Measurements from ENCODE around the gene EGR1. TPM values are rescaled to one million over a fixed set of nuclear protein-coding genes. Genes with fewer than 3 reads are reported as not detected.
"Not testable (repeated sequence)": the region's sequence is repeated elsewhere in the genome, so short reads cannot be mapped to it uniquely, and the experiment has no call there.

The EGR1 gene
- total RNA-seq, 1 donor from 2014 or later, result 64.4 TPM

DNA sequence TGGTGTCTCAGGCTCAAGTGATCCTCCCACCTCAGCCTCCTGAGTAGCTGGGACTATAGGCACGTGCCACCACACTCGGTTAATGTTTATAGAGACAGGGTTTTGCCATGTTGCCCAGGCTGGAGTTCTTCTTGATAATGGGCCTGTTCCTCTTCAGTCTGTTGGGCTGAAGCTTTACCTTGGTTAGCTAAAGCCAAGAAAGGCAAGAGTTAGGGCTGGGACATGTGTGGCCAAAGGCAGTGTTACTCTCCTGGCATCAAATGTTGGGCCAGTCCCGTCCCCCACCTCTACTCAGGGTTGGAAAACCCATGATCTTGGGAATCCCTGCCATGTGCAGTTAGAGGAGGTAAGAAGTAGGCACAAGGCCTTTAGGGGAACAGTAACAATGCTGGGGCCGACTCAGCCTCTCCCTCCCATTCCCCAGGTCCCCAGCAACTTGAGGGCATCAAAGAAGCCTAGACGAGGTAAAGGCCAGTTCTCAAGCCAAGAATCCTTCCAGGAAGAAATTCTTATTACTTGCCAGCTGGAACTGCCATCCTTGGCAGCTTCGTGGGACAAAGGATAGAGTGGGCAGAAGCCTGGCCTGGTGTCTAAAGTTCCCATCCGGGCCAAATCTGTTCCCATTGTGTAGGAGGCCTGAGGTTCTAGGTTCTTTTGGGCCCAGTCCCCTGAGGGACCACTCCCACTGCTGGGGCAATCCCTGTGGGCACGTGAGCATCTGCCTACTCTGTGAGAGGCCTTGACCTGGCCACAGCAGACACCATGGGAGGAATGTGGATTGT is 4.5 kb downstream of the EGR1 start:
- Mint-ChIP-seq H3K4me3 (peak overlapping the region; percentile 55), H3K27ac (peak overlapping the region; percentile 97), H3K27me3 (peaks cover 46% of the 10 kb centered on the region)

DNA sequence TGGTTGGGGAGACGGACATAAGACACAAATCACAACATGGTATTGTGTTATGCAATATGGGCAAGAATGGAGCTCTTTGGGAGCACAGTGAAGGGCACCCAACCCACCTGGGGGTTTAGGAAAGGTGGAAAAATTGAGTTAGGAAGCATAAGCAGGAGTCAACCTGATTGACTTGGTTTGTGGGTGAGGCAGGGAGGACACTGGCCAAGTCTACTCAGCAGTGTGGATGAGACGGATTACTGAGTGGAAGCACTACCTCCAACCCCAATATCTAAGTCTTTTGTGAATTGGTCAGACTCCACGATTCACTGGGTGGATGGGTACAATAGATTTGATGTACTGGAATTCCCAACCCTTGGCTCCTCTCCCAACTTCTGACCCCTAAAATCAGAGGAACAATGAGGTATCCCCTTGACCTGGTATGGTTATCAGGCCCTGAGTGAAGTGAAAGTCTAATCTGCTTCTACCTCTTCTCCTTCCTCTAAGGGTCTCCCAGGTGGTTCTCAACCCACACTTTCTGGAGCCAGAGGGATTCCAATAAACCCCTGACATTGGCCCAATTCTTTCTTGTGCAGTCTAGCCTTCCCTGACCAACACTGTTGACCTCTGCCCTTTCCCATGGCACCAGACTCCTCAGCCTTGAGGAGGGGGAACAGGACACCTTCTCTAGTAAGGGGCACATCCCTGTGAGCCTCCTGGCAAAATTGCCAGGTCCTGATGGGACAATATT is 5.2 kb downstream of the EGR1 start:
- H3K4me3 Mint-ChIP-seq, result peak overlapping the region; percentile 55
- peaks cover 46% of the 10 kb centered on the region for H3K27me3 Mint-ChIP-seq
- H3K9me3 Mint-ChIP-seq, result no peaks in the 10 kb centered on the region
- H3K36me3 Mint-ChIP-seq, result peaks cover 25% of the 10 kb centered on the region
- TF ChIP-seq, protein P1, sequence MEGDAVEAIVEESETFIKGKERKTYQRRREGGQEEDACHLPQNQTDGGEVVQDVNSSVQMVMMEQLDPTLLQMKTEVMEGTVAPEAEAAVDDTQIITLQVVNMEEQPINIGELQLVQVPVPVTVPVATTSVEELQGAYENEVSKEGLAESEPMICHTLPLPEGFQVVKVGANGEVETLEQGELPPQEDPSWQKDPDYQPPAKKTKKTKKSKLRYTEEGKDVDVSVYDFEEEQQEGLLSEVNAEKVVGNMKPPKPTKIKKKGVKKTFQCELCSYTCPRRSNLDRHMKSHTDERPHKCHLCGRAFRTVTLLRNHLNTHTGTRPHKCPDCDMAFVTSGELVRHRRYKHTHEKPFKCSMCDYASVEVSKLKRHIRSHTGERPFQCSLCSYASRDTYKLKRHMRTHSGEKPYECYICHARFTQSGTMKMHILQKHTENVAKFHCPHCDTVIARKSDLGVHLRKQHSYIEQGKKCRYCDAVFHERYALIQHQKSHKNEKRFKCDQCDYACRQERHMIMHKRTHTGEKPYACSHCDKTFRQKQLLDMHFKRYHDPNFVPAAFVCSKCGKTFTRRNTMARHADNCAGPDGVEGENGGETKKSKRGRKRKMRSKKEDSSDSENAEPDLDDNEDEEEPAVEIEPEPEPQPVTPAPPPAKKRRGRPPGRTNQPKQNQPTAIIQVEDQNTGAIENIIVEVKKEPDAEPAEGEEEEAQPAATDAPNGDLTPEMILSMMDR (conservative IDR thresholded peaks at IDR 0.05), result no peak
- H3K4me1 Mint-ChIP-seq (ENCODE audit: unreplicated experiment), result peaks cover 25% of the 10 kb centered on the region
- H3K27ac Mint-ChIP-seq, result peak overlapping the region; percentile 97
- DNase-seq (ENCODE audit: extremely low spot score, unreplicated experiment), result no peak

More for the DNA sequence above, 4.5 kb downstream of the EGR1 start:
- no peak for DNase-seq (ENCODE audit: extremely low spot score, unreplicated experiment)
- Mint-ChIP-seq H3K4me1 (ENCODE audit: unreplicated experiment) (peaks cover 25% of the 10 kb centered on the region), H3K9me3 (no peaks in the 10 kb centered on the region), H3K36me3 (peaks cover 25% of the 10 kb centered on the region)
- TF ChIP-seq, protein P1 (conservative IDR thresholded peaks at IDR 0.05), result no peak

DNA sequence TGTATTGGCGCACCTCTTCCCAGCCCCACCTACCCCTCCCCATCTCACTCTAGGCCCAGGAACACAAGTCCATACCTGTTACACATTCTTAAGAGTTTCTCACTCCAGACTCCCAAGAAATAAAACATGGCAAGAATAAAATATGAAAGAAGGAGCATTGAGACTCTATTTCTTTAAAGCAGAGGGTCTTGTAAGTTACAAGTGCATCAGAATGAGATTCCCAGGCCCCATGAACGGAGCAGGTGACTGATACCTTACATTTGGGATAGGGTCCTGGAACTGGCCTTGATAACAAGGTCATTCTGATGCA is 5.7 kb downstream of the EGR1 start:
- DNase-seq (ENCODE audit: extremely low spot score, unreplicated experiment), result no peak
- peak overlapping the region; percentile 55 for H3K4me3 Mint-ChIP-seq
- H3K36me3 Mint-ChIP-seq, result peaks cover 25% of the 10 kb centered on the region
- H3K9me3 Mint-ChIP-seq, result no peaks in the 10 kb centered on the region
- H3K27me3 Mint-ChIP-seq, result peaks cover 47% of the 10 kb centered on the region
- peak overlapping the region; percentile 97 for H3K27ac Mint-ChIP-seq
- peaks cover 25% of the 10 kb centered on the region for H3K4me1 Mint-ChIP-seq (ENCODE audit: unreplicated experiment)
- TF ChIP-seq, protein P1 (conservative IDR thresholded peaks at IDR 0.05), result no peak

DNA sequence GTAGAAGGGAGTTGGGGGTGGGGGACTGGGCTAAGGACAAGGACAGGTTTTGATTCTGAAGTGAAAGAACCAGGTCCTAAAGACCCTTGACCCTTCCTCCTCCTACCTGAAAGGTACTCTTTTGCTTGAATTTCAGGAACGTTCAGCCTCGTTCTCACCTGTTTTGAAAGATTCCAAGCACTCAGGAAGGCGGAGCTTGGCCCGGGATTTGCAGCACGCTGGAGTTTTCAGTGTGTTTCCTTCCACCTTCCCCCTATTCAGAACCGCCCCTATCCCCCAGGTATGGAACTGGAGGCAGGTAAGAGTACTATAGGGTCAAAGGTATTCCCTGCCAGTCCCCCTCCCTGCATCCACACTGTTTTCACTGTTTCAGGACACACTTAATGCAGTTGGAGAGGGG is 7.1 kb downstream of the EGR1 start:
- Mint-ChIP-seq H3K4me1 (ENCODE audit: unreplicated experiment) (peaks cover 14% of the 10 kb centered on the region), H3K9me3 (no peaks in the 10 kb centered on the region), H3K4me3 (peak overlapping the region; percentile 37), H3K27ac (peak overlapping the region; percentile 83), H3K27me3 (peaks cover 36% of the 10 kb centered on the region), H3K36me3 (peaks cover 15% of the 10 kb centered on the region)
- no peak for DNase-seq (ENCODE audit: extremely low spot score, unreplicated experiment)
- TF ChIP-seq, protein P1 (conservative IDR thresholded peaks at IDR 0.05), result no peak

DNA sequence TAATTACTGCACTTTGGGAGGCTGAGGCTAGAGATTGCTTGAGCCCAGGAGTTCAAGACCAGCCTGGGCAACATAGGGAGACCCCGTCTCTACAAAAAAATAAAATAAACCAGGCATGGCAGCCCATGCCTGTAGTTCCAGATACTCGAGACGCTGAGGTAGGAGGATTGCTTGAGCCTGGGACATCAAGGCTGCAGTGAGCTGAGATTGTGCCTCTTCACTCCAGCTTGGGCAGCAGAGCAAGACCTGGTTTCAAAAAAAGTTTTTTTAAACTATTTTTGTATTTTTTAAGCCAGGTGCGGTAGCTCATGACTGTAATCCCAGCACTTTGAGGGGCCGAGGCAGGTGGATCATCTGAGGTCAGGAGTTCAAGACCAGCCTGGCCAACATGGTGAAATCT is 7.9 kb downstream of the EGR1 start:
- peaks cover 28% of the 10 kb centered on the region for H3K27me3 Mint-ChIP-seq
- H3K36me3 Mint-ChIP-seq; H3K4me1 Mint-ChIP-seq (ENCODE audit: unreplicated experiment); H3K9me3 Mint-ChIP-seq; DNase-seq (ENCODE audit: extremely low spot score, unreplicated experiment); H3K4me3 Mint-ChIP-seq: not testable (repeated sequence)
- peak overlapping the region; percentile 83 for H3K27ac Mint-ChIP-seq

DNA sequence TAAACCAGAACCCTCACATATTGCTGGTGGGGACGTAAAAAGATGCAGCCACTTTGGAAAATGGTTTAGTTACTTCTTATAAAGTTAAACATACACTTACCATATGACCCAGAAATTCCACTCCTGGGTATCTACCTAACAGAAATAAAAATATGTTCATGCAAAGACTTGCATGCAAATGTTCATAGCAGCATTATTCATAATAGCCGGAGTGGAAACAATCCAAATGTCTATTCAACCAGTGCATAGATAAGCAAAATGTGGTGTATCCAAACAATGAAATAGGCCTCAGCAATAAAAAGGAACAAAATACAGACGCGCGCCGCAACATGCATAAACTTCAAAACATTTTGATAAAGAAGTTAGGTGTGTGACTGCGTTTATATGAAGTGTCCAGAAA is 11.6 kb downstream of the EGR1 start:
- no peak overlapping the region for H3K27ac Mint-ChIP-seq
- H3K9me3 Mint-ChIP-seq, result no peaks in the 10 kb centered on the region
- DNase-seq (ENCODE audit: extremely low spot score, unreplicated experiment), result no peak
- H3K27me3 Mint-ChIP-seq, result peaks cover 4% of the 10 kb centered on the region
- no peaks in the 10 kb centered on the region for H3K36me3 Mint-ChIP-seq
- H3K4me1 Mint-ChIP-seq (ENCODE audit: unreplicated experiment), result no peaks in the 10 kb centered on the region
- TF ChIP-seq, protein P1 (conservative IDR thresholded peaks at IDR 0.05), result no peak
- H3K4me3 Mint-ChIP-seq, result no peak overlapping the region
